EH (cell line): Measurements from ENCODE around the gene GPR15.
"Not testable (repeated sequence)": the region's sequence is repeated elsewhere in the genome, so short reads cannot be mapped to it uniquely, and the experiment has no call there.

Source experiments
- DNase-seq: peaks from one replicate; pipeline ENCODE4 v3.0.0-alpha.2; 2015; ENCODE audit warnings: low read depth

Gene GPR15

GRCh38 chr3:98558100-98558827, 26.5 kb downstream of the GPR15 start:
- DNase-seq: no peak

GRCh38 chr3:98559769-98560168, 28.0 kb downstream of the GPR15 start:
- DNase-seq: not testable (repeated sequence)

DNA sequence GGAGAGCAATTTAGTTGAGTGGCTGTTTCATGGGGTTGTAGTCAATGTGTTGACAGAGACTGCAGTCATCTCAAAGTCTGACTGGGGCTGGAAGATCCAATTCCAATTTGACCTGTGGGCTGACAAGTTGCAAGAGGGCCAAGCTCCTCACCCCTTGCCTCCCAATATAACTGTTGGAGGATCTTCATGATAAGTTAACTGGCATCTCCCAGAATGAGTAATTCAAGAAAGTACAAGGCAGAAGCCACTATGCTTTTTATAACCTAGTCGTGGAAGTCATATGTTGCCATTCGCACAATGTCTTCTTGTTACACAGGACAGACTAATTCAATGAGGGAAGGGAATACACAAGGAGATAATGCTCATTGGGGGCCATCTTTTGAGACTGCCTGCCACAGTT, 29.1 kb downstream of the GPR15 start:
- no peak for DNase-seq

GRCh38 chr3:98561727-98562521, 30.1 kb downstream of the GPR15 start:
- DNase-seq: peak; percentile 6

DNA sequence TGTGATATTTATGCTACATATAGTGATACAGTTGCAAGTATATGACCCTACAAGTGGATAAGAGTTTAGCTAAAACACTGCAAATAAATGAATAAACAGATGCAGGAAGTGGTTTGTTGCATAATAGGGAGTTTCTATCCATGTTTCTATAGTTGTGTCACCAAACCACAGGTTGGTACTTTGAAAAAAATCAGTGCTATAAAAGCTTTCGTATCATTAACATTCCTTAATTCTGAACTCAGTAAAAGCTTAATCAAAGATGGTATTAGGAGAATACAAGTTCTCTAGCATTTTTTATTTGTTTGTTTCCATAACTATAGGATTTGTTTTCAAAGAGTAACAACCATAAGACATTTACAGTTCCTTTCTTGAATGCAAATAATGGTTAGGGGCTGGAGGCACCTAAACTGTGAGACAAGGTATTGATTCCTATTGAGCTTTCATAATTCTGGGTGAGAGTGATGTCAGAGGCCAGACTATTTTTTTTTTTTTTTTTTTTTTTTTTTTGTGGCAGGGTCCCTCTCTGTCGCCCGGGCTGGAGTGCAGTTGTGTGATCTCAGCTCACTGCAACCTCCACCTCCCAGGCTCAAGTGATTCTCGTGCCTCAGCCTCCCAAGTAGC, 32.0 kb downstream of the GPR15 start:
- DNase-seq: peak; percentile 61

GRCh38 chr3:98564282-98565005, 32.7 kb downstream of the GPR15 start:
- DNase-seq: no peak

- DNase-seq: peak; percentile 62
Observed at GRCh38 chr3:98565237-98565643, 33.5 kb downstream of the GPR15 start.

- DNase-seq: peak; percentile 5
Observed at GRCh38 chr3:98565843-98566242, 34.1 kb downstream of the GPR15 start.

GRCh38 chr3:98567666-98568270, 36.0 kb downstream of the GPR15 start:
- DNase-seq: no peak

DNA sequence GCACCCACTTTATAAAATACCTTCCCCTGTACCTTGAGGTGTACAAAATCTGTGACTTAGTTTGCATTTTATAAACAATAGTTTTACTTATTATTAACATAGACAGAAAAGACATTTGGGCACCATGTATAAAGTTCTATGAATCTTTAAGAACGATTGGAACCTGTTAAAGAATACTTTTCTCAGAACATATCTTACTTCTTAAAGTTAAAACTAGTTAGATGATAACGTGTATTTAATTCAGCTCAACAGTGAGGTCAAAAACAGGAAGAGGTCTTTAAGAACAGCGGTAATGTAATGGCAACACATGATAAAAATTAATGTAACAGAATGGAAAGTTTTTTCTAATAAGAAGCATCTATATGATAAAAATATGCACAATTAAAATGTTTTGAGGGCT, 36.6 kb downstream of the GPR15 start:
- no peak for DNase-seq

DNA sequence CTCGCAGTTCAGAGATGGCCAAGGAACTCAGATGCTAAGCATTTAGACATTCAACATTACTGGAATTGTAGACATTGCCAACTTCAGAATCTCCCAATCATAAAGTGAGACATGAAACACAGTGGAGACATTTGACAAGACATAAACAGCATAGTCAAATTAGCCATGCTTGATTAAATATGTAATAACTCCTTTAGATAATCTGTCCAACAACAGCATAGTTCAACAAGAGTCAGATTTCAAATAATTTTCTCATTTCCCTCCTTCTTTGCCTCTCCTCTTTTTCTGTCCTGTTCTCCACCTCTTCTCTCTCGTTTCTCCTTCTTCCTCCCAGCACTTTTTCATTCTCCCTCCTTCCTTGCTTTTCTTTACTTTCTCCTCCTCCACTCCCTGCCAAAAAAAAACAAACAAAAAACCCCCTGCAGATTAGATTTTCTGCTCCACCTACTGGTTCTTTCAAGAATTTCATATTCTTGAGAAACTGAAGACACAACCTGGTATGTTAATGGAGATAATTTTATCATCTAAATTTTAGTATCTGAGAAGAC, 41.5 kb downstream of the GPR15 start:
- peak; percentile 34 for DNase-seq

DNA sequence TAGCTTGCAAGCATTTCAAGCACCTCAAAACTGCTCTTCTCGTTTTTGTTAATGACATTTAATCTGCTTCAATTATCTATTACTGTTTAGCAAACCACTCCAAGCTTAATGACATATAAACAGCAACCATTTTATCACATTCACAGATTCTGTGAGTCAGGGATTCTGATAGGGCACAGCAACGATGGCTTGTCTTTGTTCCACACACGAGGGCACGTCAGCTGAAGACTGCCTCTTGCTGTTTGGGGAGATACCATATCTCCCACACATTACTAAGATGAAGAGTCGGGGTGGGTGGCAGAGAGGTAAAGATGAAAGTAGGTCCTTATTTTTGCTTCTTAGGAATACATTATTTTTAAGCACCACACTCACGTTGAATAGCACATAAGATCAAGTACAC, 42.4 kb downstream of the GPR15 start:
- no peak for DNase-seq

- DNase-seq: peak; percentile 87
Observed at GRCh38 chr3:98577178-98577895, 45.6 kb downstream of the GPR15 start.

- DNase-seq: no peak
Observed at GRCh38 chr3:98580401-98581386, 48.9 kb downstream of the GPR15 start.

DNA sequence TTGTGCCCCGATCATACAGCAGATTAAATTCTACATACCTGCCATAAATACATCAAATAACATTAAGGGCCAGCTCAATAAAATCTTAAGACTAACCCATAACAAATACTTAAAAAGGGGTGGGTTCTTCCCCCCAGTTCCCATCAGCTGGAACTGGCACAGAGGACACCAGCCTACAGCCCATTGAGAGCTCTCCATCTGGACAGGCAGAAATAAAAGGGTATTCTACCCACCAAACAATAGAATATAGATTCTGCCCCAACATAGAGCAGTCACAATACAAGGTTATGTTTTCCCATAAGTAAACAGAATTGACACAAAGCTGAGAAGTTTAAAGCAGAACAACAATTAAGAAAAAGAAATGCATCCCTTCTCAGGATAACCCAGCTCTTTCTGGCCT, 49.7 kb downstream of the GPR15 start:
- DNase-seq: no peak

GRCh38 chr3:98582042-98582441, 50.3 kb downstream of the GPR15 start:
- no peak for DNase-seq

GRCh38 chr3:98583766-98584165, 52.0 kb downstream of the GPR15 start:
- DNase-seq: no peak
